HEK293 (cell line): ENCODE data around the gene ALOX12B.
A peak's percentile ranks its signal among the peaks of the same experiment; 100 is the strongest.

Experiments used
- GLI2 ChIP-seq: fragments of 450-650 bp; formaldehyde crosslinking; IDR thresholded peaks from 2 replicates; pipeline ENCODE4; 2017; ENCODE audit warnings: missing biosample characterization, missing genetic modification characterization, low read depth, borderline replicate concordance
- IKZF3 ChIP-seq: fragments of 450-650 bp; IDR thresholded peaks from 2 replicates; pipeline ENCODE4 v1.5.0; 2018; ENCODE audit warnings: missing biosample characterization, mild to moderate bottlenecking, missing genetic modification characterization, moderate library complexity
- PRDM1 ChIP-seq: fragments of 450-650 bp; formaldehyde crosslinking; IDR thresholded peaks from 2 replicates; pipeline ENCODE4; 2016; ENCODE audit warnings: missing biosample characterization, missing genetic modification characterization
- PRDM10 ChIP-seq: fragments of 450-650 bp; formaldehyde crosslinking; IDR thresholded peaks from 2 replicates; pipeline ENCODE4 v1.5.1; 2016; ENCODE audit warnings: missing biosample characterization, missing genetic modification characterization
- PRDM6 ChIP-seq: fragments of 450-650 bp; formaldehyde crosslinking; IDR thresholded peaks from 2 replicates; pipeline ENCODE4 v1.5.1; 2017; ENCODE audit warnings: missing biosample characterization, missing genetic modification characterization
- ZNF140 ChIP-seq: fragments of 450-650 bp; formaldehyde crosslinking; IDR thresholded peaks from 2 replicates; pipeline ENCODE4 v1.5.1; 2016; ENCODE audit warnings: missing biosample characterization, missing genetic modification characterization
- ZNF174 ChIP-seq: fragments of 450-650 bp; formaldehyde crosslinking; IDR thresholded peaks from 2 replicates; pipeline ENCODE4 v1.5.0; 2017; ENCODE audit warnings: missing biosample characterization, mild to moderate bottlenecking, missing genetic modification characterization
- ZNF23 ChIP-seq: fragments of 450-650 bp; formaldehyde crosslinking; IDR thresholded peaks from 2 replicates; pipeline ENCODE4 v1.5.1; 2016; ENCODE audit warnings: missing biosample characterization, missing genetic modification characterization, borderline replicate concordance
- ZNF239 ChIP-seq: fragments of 450-650 bp; formaldehyde crosslinking; IDR thresholded peaks from 2 replicates; pipeline ENCODE4 v1.5.1; 2016; ENCODE audit warnings: missing biosample characterization, missing genetic modification characterization
- ZNF350 ChIP-seq: fragments of 450-650 bp; formaldehyde crosslinking; IDR thresholded peaks from 2 replicates; pipeline ENCODE4 v1.5.0; 2017; ENCODE audit warnings: missing biosample characterization, mild to moderate bottlenecking, missing genetic modification characterization
- ZNF394 ChIP-seq: fragments of 450-650 bp; formaldehyde crosslinking; IDR thresholded peaks from 2 replicates; pipeline ENCODE4 v1.5.1; 2016; ENCODE audit warnings: missing biosample characterization, missing genetic modification characterization, mild to moderate bottlenecking, moderate library complexity, borderline replicate concordance
- ZNF473 ChIP-seq: fragments of 450-650 bp; formaldehyde crosslinking; IDR thresholded peaks from 2 replicates; pipeline ENCODE4 v1.5.1; 2017; ENCODE audit warnings: missing biosample characterization, missing genetic modification characterization
- ZNF513 ChIP-seq: fragments of 450-650 bp; IDR thresholded peaks from 2 replicates; pipeline ENCODE4 v1.5.1; 2018; ENCODE audit warnings: missing biosample characterization, missing genetic modification characterization
- ZNF529 ChIP-seq: fragments of 450-650 bp; formaldehyde crosslinking; IDR thresholded peaks from 2 replicates; pipeline ENCODE4 v1.5.1; 2017; ENCODE audit warnings: missing genetic modification characterization, missing biosample characterization; ENCODE audit not compliant: insufficient replicate concordance
- ZNF544 ChIP-seq: fragments of 450-650 bp; formaldehyde crosslinking; IDR thresholded peaks from 2 replicates; pipeline ENCODE4 v1.5.0; 2017; ENCODE audit warnings: missing biosample characterization, missing genetic modification characterization
- ZNF571 ChIP-seq: fragments of 450-650 bp; formaldehyde crosslinking; IDR thresholded peaks from 2 replicates; pipeline ENCODE4 v1.5.0; 2017; ENCODE audit warnings: missing biosample characterization, missing genetic modification characterization
- ZNF623 ChIP-seq: fragments of 450-650 bp; formaldehyde crosslinking; IDR thresholded peaks from 2 replicates; pipeline ENCODE4 v1.5.1; 2016; ENCODE audit warnings: missing biosample characterization, missing genetic modification characterization
- ZNF677 ChIP-seq: fragments of 450-650 bp; IDR thresholded peaks from 2 replicates; pipeline ENCODE4 v1.5.0; 2018; ENCODE audit warnings: missing biosample characterization, mild to moderate bottlenecking, missing genetic modification characterization, moderate library complexity
- ZNF830 ChIP-seq: fragments of 450-650 bp; IDR thresholded peaks from 2 replicates; pipeline ENCODE4 v1.5.0; 2018; ENCODE audit warnings: missing biosample characterization, missing genetic modification characterization, low read depth, mild to moderate bottlenecking, moderate library complexity
- TF ChIP-seq, protein P1 (sequence below): fragments of 450-650 bp; formaldehyde crosslinking; IDR thresholded peaks from 2 replicates; pipeline ENCODE4 v1.5.0; 2017; ENCODE audit warnings: missing biosample characterization, missing genetic modification characterization, borderline replicate concordance
- TF ChIP-seq, protein P2 (sequence below): fragments of 450-650 bp; formaldehyde crosslinking; IDR thresholded peaks from 2 replicates; pipeline ENCODE4 v1.5.1; 2016; ENCODE audit warnings: missing biosample characterization, missing genetic modification characterization
- TF ChIP-seq, protein P3 (sequence below): fragments of 450-650 bp; IDR thresholded peaks from 2 replicates; pipeline ENCODE4 v1.5.1; 2018; ENCODE audit warnings: missing biosample characterization, mild to moderate bottlenecking, missing genetic modification characterization

ALOX12B gene

DNA sequence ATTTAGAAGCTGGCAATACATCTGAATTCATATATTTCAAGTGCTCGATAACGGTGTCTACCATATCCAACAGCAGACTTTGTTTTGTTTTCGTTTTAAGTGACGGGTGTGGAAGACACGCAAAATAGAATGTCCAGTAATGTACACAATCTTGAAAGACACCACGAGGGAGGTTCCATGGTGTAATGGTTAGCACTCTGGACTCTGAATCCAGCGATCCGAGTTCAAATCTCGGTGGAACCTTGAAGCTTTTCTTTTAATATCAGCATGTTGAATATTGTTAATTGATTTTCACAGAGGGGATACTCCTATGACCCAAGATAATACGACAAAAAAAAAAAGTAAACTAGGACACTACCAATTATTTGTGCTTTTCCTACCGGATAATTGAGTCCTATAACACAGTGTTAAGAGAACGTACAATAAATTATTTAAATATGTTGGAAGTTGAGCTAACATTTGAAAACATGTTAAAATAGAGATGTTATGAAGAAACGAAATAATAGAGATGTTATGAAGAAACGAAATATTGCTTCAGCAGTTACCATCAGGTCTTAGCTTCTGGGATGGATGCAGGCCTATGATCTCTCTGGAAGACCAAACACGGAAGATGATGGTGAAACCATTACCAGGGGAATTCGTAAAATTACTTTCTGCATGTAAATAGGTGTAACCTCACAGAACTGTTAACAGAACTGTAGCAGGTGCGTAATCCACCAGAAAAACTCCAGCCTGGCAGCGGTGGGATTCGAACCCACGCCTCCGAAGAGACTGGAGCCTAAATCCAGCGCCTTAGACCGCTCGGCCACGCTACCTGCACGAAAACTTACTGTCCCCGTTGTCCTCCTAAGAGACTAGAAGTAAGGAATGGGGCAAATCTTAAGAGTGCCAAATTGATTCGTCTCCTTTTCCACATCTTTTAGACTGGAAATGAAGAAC, 32.3 kb upstream of the ALOX12B start (continued):
- TF ChIP-seq PRDM6 (peak; percentile 91), ZNF140 (tag by site-specific recombination) (no peak), ZNF571 (tag by site-specific recombination) (no peak), PRDM10 (0 out of 2 replicates have a peak, but pooled peaks have one; percentile 6), ZNF544 (tag by site-specific recombination) (no peak), ZNF174 (tag by site-specific recombination) (no peak), PRDM1 (tag by site-specific recombination) (peak; percentile 87), ZNF830 (tag by site-specific recombination) (no peak), ZNF239 (tag by site-specific recombination) (0 out of 2 replicates have a peak, but pooled peaks have one; percentile 20), ZNF473 (no peak), IKZF3 (tag by site-specific recombination) (peak; percentile 86), ZNF394 (tag by site-specific recombination) (peak; percentile 69), ZNF513 (peak; percentile 66), ZNF23 (tag by site-specific recombination) (no peak), ZNF623 (tag by site-specific recombination) (no peak), ZNF677 (tag by site-specific recombination) (peak; percentile 91), GLI2 (tag by site-specific recombination) (peak; percentile 15; the same call in 1 of the 2 replicates), ZNF529 (tag by site-specific recombination) (no peak), ZNF350 (tag by site-specific recombination) (no peak)
- TF ChIP-seq, protein P1, sequence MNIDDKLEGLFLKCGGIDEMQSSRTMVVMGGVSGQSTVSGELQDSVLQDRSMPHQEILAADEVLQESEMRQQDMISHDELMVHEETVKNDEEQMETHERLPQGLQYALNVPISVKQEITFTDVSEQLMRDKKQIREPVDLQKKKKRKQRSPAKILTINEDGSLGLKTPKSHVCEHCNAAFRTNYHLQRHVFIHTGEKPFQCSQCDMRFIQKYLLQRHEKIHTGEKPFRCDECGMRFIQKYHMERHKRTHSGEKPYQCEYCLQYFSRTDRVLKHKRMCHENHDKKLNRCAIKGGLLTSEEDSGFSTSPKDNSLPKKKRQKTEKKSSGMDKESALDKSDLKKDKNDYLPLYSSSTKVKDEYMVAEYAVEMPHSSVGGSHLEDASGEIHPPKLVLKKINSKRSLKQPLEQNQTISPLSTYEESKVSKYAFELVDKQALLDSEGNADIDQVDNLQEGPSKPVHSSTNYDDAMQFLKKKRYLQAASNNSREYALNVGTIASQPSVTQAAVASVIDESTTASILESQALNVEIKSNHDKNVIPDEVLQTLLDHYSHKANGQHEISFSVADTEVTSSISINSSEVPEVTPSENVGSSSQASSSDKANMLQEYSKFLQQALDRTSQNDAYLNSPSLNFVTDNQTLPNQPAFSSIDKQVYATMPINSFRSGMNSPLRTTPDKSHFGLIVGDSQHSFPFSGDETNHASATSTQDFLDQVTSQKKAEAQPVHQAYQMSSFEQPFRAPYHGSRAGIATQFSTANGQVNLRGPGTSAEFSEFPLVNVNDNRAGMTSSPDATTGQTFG (tag by site-specific recombination): no peak; the same call in 1 of the 2 replicates
- TF ChIP-seq, protein P2, sequence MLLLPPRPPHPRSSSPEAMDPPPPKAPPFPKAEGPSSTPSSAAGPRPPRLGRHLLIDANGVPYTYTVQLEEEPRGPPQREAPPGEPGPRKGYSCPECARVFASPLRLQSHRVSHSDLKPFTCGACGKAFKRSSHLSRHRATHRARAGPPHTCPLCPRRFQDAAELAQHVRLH (tag by site-specific recombination): 0 out of 2 replicates have a peak, but pooled peaks have one; percentile 21
- TF ChIP-seq, protein P3, sequence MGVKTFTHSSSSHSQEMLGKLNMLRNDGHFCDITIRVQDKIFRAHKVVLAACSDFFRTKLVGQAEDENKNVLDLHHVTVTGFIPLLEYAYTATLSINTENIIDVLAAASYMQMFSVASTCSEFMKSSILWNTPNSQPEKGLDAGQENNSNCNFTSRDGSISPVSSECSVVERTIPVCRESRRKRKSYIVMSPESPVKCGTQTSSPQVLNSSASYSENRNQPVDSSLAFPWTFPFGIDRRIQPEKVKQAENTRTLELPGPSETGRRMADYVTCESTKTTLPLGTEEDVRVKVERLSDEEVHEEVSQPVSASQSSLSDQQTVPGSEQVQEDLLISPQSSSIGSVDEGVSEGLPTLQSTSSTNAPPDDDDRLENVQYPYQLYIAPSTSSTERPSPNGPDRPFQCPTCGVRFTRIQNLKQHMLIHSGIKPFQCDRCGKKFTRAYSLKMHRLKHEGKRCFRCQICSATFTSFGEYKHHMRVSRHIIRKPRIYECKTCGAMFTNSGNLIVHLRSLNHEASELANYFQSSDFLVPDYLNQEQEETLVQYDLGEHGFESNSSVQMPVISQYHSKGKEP (tag by site-specific recombination): peak; percentile 83
